Fibroblast of mammary gland (primary cell): ENCODE results near the gene HBQ1.
"Not testable (repeated sequence)": the region's sequence is repeated elsewhere in the genome, so short reads cannot be mapped to it uniquely, and the experiment has no call there.

Experiments
- DNase-seq: peaks from one replicate; pipeline ENCODE4 v3.0.0-alpha.2; 2010; ENCODE audit warnings: low read depth
- H3K4me3 ChIP-seq: 2 replicates; pipeline ENCODE4 v1.5.1; 2011; ENCODE audit warnings: low read depth, mild to moderate bottlenecking, low read length, moderate library complexity; ENCODE audit not compliant: control insufficient read depth
- CTCF ChIP-seq: conservative IDR thresholded peaks from 2 replicates; pipeline ENCODE4 v1.5.1; 2011; ENCODE audit warnings: low read depth, low read length, inconsistent platforms; ENCODE audit not compliant: control insufficient read depth, insufficient read depth

The HBQ1 gene

DNA sequence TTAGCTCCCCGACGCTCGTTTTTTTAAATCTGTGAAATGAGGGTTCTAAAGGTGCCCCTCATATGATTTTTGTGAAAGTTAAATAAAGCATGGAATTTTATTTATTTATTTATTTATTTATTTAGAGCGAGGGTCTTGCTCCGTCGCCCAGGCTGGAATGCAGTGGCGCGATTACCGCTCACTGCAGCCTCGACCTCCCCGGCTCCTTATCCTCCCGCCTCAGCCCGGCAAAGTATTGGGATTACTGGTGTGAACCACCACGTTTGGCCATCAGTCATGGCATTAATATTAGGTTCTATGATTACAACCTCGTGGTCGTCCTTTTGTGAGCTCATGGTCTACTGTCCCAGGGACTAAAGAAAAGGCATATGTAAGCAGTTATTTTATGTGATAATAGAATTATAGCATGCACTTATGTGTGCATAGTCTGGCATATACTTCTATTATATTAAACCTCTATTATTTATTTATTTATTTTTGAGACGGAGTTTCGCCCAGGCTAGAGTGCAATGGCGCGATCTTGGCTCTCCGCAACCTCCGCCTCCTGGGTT lies 49.5 kb downstream of the HBQ1 start:
- TF ChIP-seq CTCF: no peak
- DNase-seq: no peak
- H3K4me3 ChIP-seq: peak overlapping the region; percentile 77

DNA sequence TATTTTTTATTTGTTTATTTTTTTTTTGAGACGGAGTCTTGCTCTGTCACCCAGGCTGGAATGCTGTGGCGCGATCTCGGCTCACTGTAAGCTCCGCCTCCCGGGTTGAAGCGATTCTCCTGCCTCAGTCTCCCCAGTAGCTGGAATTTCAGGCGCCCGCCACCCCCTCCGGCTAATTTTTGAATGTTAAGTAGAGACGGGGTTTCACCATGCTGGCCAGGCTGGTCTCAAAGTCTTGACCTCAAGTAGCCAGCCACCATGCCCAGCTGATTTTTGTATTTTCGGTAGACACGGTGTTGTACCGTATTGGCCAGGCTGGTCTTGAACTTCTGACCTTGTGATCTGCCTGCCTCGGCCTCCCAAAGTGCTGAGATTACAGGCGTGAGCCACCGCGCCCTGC lies 50.1 kb downstream of the HBQ1 start:
- not testable (repeated sequence) for DNase-seq, H3K4me3 ChIP-seq
